ENCODE data around the gene CA11. TPM values are rescaled to one million over a fixed set of nuclear protein-coding genes. Genes with fewer than 3 reads are reported as not detected.

CA11 gene
- total and polyA plus RNA-seq, 9 of the 15 experiments (the other 6 are each of a cell fraction or from before 2014, with no cell fraction given), result 2.9 to 19.9 (median 8.3) TPM

- TF ChIP-seq, protein P1, sequence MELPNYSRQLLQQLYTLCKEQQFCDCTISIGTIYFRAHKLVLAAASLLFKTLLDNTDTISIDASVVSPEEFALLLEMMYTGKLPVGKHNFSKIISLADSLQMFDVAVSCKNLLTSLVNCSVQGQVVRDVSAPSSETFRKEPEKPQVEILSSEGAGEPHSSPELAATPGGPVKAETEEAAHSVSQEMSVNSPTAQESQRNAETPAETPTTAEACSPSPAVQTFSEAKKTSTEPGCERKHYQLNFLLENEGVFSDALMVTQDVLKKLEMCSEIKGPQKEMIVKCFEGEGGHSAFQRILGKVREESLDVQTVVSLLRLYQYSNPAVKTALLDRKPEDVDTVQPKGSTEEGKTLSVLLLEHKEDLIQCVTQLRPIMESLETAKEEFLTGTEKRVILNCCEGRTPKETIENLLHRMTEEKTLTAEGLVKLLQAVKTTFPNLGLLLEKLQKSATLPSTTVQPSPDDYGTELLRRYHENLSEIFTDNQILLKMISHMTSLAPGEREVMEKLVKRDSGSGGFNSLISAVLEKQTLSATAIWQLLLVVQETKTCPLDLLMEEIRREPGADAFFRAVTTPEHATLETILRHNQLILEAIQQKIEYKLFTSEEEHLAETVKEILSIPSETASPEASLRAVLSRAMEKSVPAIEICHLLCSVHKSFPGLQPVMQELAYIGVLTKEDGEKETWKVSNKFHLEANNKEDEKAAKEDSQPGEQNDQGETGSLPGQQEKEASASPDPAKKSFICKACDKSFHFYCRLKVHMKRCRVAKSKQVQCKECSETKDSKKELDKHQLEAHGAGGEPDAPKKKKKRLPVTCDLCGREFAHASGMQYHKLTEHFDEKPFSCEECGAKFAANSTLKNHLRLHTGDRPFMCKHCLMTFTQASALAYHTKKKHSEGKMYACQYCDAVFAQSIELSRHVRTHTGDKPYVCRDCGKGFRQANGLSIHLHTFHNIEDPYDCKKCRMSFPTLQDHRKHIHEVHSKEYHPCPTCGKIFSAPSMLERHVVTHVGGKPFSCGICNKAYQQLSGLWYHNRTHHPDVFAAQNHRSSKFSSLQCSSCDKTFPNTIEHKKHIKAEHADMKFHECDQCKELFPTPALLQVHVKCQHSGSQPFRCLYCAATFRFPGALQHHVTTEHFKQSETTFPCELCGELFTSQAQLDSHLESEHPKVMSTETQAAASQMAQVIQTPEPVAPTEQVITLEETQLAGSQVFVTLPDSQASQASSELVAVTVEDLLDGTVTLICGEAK (IDR thresholded peaks at IDR 0.05), result no peak
- TF ChIP-seq, protein P1 (CRISPR knock-in tag; IDR thresholded peaks at IDR 0.05), result no peak
- TF ChIP-seq SUPT5H (IDR thresholded peaks at IDR 0.05), result no peak
- TF ChIP-seq U2AF2 (optimal IDR thresholded peaks at IDR 0.05; ENCODE audit: low read depth, low read length), result no peak
Measured at GRCh38 chr19:48627201-48627864, 18.7 kb downstream of the CA11 start (continued).

All from K562 (cell line).